ENCODE measurements around the gene DSCAM. TPM values are rescaled to one million over a fixed set of nuclear protein-coding genes. Genes with fewer than 3 reads are reported as not detected.

The DSCAM gene
- total RNA-seq, 1 donor, result not detected

GRCh38 chr21:40547906-40548513, 298.9 kb downstream of the DSCAM start:
- no peak for DNase-seq (ENCODE audit: low read depth)
- H3K4me3 ChIP-seq (ENCODE audit: low read depth, low read length), result no peak overlapping the region
- no peak for TF ChIP-seq CTCF (IDR thresholded peaks at IDR 0.05; ENCODE audit: insufficient read depth, low read length)

GRCh38 chr21:40546647-40547046, 300.3 kb downstream of the DSCAM start:
- H3K4me3 ChIP-seq (ENCODE audit: low read depth, low read length), result no peak overlapping the region
- no peak for TF ChIP-seq CTCF (IDR thresholded peaks at IDR 0.05; ENCODE audit: insufficient read depth, low read length)
- no peak for DNase-seq (ENCODE audit: low read depth)

- DNase-seq (ENCODE audit: low read depth), result no peak
- no peak for TF ChIP-seq CTCF (IDR thresholded peaks at IDR 0.05; ENCODE audit: insufficient read depth, low read length)
- H3K4me3 ChIP-seq (ENCODE audit: low read depth, low read length), result no peak overlapping the region
These were observed 306.7 kb downstream of the DSCAM start for GRCh38 chr21:40540216-40540615.

GRCh38 chr21:40534886-40535285, 312.1 kb downstream of the DSCAM start:
- no peak overlapping the region for H3K4me3 ChIP-seq (ENCODE audit: low read depth, low read length)
- DNase-seq (ENCODE audit: low read depth), result no peak
- no peak for TF ChIP-seq CTCF (IDR thresholded peaks at IDR 0.05; ENCODE audit: insufficient read depth, low read length)

GRCh38 chr21:40531431-40532110, 315.4 kb downstream of the DSCAM start:
- no peak for TF ChIP-seq CTCF (IDR thresholded peaks at IDR 0.05; ENCODE audit: insufficient read depth, low read length)
- H3K4me3 ChIP-seq (ENCODE audit: low read depth, low read length), result no peak overlapping the region
- no peak for DNase-seq (ENCODE audit: low read depth)

GRCh38 chr21:40531016-40531415, 315.9 kb downstream of the DSCAM start:
- DNase-seq (ENCODE audit: low read depth), result no peak
- no peak overlapping the region for H3K4me3 ChIP-seq (ENCODE audit: low read depth, low read length)
- TF ChIP-seq CTCF (IDR thresholded peaks at IDR 0.05; ENCODE audit: insufficient read depth, low read length), result no peak
